Middle frontal gyrus (tissue), 1 donor: ENCODE data around the gene LGI1.
"Not testable (repeated sequence)": the region's sequence is repeated elsewhere in the genome, so short reads cannot be mapped to it uniquely, and the experiment has no call there.

Source experiments
- DNase-seq: peaks from one replicate; pipeline ENCODE4 v3.0.0-alpha.2; 2015; ENCODE audit warnings: low spot score; ENCODE audit errors: extremely low spot score

The LGI1 gene

DNA sequence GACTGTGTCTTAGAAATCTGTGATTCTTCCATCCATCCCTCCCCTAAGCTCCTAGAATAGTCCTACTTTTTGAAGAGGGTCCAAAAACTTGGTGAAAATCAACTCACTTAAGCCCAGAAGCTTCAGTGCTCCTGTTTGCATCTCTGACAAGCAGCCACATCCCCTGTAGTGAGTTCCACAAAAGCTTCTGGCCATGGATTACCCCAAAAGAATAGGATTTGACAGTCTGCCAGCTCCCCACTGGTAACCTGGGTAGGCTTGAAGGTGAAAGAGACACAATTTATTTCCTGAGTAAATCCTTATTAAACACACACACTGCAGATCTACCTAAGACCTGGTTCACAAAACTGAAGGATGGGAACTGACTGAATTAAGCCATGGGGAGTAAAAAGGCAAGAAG is 46.5 kb downstream of the LGI1 start:
- DNase-seq: no peak

- DNase-seq: no peak
These were observed 49.2 kb downstream of the LGI1 start for GRCh38 chr10:93806903-93807302.

GRCh38 chr10:93807371-93807770 is 49.6 kb downstream of the LGI1 start:
- DNase-seq: no peak

GRCh38 chr10:93812659-93813338 is 55.1 kb downstream of the LGI1 start:
- no peak for DNase-seq

- no peak for DNase-seq
These were observed 56.0 kb downstream of the LGI1 start for GRCh38 chr10:93813507-93814465.

DNA sequence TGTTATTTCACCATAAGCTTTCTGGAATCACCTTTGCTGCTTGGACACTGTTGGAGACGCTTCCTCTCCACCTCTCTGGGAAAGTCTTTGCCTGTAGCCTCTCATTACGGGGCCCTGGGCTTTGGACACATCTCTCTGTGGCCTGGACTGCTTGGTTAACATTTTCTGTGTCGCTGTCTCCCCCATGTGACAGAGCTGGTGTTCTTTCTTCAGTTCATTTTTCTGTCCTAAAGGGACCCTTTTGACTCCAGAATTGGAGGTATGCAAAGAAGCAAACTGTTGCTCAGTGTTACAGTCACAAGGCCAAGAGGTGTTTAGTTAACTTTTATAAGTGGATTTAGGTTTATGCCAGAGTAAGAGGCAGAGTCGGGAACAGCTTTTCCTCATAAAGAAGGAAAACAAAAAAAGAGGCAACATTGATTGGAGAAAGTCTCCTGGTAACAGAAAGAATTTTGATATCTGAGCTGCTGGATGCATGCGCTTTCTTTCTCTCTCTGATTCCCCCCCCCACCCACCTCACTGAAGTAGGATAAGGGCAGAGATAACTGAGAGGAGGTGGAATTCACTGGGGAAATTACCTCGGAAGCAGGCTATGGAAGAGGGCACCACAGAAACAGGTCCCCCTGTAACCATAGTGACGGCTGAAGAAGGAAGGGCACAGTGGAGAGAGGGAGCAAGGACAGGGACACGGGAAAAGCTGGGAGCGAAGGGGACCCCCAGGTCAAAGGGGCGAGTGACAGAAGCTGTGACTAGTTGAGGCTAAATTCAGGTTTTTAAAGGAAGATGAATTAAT is 57.8 kb downstream of the LGI1 start:
- DNase-seq: peak; percentile 15

DNA sequence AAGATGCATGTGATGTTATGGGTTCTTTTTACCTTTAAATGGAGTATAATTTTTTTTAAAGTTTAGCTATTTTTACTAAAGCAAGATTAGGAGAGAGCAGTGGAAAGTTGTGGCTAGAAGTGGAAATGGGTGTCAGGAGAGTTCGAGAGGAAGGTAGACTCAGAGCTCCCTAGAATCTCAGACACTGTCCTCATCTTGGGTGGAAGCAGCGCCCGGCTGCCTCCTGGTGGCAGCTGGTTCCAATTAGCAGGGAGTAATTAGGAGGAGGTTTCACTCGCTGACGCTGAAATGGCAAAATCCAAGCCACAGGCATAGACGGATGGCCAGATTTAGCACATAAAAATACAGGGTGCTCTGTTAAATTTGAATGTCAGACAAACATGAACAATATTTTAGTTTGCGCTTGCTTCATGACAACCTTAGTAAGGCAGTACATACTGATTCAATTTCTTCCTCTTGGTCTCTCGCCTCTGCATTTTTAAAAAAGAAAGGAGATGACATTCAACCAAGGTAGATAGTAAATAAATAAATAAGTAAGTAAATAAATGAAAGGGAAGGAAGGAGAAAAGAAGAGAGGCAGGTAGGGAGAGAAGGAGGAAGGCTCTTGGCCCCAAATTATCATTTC is 58.5 kb downstream of the LGI1 start:
- peak; percentile 61 for DNase-seq

DNA sequence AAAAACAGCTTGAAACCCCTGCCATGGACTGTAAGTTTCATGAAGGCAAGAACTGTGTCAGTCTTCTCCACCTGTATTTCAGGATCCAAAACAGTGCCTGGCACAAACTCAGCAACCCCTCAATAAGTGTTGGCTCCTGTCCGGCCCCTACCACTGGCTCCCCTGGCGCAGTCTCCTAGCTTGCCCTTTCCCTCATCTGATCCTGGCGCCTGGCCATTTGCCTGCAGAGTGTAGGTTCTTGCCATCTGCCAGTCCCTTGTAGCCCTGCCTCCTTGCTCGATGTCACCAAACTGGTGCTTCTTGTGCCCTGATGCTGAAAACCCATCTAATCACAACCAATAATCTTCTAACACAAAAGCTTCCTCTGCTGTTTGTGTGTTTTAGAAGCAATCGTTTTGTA is 60.4 kb downstream of the LGI1 start:
- no peak for DNase-seq

GRCh38 chr10:93819520-93819919 is 61.8 kb downstream of the LGI1 start:
- DNase-seq: no peak

GRCh38 chr10:93820434-93820833 is 62.7 kb downstream of the LGI1 start:
- DNase-seq: no peak

- DNase-seq: no peak
These were observed 63.5 kb downstream of the LGI1 start for GRCh38 chr10:93821051-93821772.

- no peak for DNase-seq
These were observed 68.6 kb downstream of the LGI1 start for GRCh38 chr10:93826355-93826754.

DNA sequence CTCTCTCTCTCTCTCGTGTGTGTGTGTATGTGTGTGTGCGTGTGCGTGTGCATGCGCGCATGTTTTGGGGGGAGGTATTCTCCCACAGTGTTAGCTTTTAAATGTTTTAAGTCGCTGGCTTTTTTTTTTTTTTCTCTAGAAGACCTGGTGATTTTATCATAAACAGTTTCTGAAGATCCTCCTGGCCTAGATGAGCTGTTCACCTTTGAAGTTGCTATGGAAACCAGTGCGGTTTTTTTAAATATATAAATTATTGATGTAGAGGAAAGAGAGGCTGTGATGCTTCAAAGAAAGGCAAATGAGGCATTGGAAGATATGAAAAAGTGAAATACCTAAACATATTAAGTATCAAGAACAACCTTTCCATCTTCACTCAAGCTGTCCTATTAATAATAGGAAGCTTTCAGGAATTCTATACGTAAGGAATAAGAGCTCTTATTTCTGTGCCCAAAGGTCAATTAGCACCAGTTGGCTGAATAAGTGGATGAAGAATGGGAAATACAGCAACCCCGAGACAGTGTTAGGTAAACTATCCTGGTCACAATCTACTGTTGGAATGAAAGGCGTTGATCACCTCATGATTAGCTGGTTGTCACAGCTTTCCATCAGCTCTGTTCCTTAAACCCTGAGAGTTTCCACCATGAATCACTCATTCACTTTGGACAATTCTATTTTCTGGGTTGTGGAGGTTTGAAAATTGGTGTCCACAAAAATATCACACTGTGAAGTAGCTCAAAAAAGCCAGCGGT is 69.5 kb downstream of the LGI1 start:
- no peak for DNase-seq

GRCh38 chr10:93831065-93831464 is 73.3 kb downstream of the LGI1 start:
- not testable (repeated sequence) for DNase-seq

DNA sequence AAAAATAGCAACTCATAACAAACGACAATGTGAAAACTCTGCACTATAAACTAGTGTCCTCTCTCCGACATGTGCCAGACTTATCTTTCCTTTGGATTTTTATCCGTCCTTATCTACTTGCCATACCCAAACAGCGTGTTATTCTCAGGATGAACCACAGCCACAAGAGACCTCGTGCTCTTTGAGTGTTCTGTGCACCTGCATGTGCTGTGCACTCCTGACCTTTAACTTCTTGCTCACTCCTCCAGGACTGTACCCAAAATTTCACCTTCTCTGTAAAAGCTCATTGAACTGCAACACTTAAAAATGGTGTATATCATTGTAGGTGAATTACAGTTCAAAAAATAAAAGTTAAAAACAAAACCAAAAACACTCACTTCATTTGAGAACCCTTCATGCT is 78.0 kb downstream of the LGI1 start:
- no peak for DNase-seq

DNA sequence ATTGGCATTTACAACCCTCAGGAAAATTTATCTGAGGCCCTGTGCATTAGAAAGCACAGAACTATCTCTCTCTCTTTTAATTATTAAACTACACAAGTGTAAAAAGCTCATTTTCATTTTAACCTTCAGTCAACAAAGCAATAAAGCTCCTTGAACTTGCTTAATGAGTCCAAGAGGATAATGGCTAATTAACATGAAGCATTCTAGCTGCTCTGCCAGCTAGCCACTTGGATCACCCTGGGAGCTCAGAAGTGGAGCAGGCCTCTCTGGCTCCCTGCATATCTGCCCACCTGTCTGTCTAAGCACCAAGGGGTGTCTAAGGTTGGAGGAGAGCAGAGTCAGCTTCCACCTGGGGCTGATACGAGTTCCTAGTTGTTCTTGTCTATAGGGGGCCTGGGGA is 80.1 kb downstream of the LGI1 start:
- DNase-seq: no peak

DNA sequence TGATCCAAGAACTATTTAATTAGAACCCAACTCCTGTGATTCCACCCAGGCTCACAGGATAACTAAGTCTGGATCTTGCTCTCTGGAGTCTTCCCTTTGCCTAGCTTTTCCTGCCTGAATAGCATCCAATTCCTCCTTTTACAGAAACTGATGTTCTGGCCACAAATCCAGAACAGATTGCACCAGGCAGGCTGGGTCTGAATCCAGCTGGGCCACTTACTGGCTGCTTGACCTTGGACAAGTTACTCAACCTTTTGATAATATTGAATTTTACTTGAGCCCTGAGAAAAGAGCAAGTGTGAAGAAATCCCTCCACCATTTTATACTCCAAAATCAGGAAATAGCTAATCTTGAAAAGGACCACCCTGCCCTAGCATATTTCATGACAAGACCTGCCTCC is 80.5 kb downstream of the LGI1 start:
- no peak for DNase-seq

GRCh38 chr10:93841961-93842360 is 84.2 kb downstream of the LGI1 start:
- DNase-seq: no peak

- DNase-seq: no peak
These were observed 87.4 kb downstream of the LGI1 start for GRCh38 chr10:93844979-93845626.
